ENCODE results near the gene HACD4. TPM values are rescaled to one million over a fixed set of nuclear protein-coding genes. Genes with fewer than 3 reads are reported as not detected.

Gene HACD4
- total RNA-seq, 1 experiment from 2014 or later = 0.63 TPM

GRCh38 chr9:21060919-21061561, 29.6 kb upstream of the HACD4 start:
- H4K91ac ChIP-seq (ENCODE audit: insufficient read length, low read depth, low read length) = no peak overlapping the region
- no peak overlapping the region for H3T11ph ChIP-seq (ENCODE audit: low read length)
- H3K4me2 ChIP-seq (ENCODE audit: insufficient read depth, insufficient read length, low read length) = no peak overlapping the region
- H2BK15ac ChIP-seq (ENCODE audit: low read depth, low read length) = no peak overlapping the region
- no peak overlapping the region for H3K27ac ChIP-seq (ENCODE audit: insufficient read length, low read depth, low read length)
- no peaks in the 10 kb centered on the region for H3K27me3 ChIP-seq (ENCODE audit: insufficient read depth, low read length)
- Mint-ChIP-seq H3K4me3 (no peak overlapping the region), H3K9me3 (no peaks in the 10 kb centered on the region), H3K36me3 (ENCODE audit: insufficient read depth in 1 of 3, low read depth in 3 of 3) (no peaks in the 10 kb centered on the region), H3K27ac (no peak overlapping the region), H3K27me3 (ENCODE audit: low read depth) (no peaks in the 10 kb centered on the region), H3K4me1 (peaks cover 3 to 6% of the 10 kb centered on the region in 2 experiments)
- H3K9ac ChIP-seq (ENCODE audit: extremely low read depth, insufficient read length, low read length) = no peak overlapping the region
- no peak overlapping the region for H2AFZ ChIP-seq (ENCODE audit: low read length)
- no peak overlapping the region for H2AK5ac ChIP-seq (ENCODE audit: insufficient read length, low read length)
- no peak overlapping the region for H3K18ac ChIP-seq (ENCODE audit: insufficient read length, low read depth, low read length)
- no peak for DNase-seq
- H3K9me3 ChIP-seq (ENCODE audit: control insufficient read depth, low read depth, low read length) = no peaks in the 10 kb centered on the region
- no peaks in the 10 kb centered on the region for H3K23me2 ChIP-seq (ENCODE audit: insufficient read length, low read depth, low read length, poor library complexity, severe bottlenecking)
- H4K20me1 ChIP-seq (ENCODE audit: control insufficient read depth, insufficient read depth, insufficient read length) = no peaks in the 10 kb centered on the region
- H3K79me1 ChIP-seq (ENCODE audit: insufficient read depth, low read depth, low read length, poor library complexity, severe bottlenecking) = no peaks in the 10 kb centered on the region
- no peaks in the 10 kb centered on the region for H3K79me2 ChIP-seq (ENCODE audit: insufficient read depth, low read length)
- TF ChIP-seq CTCF (conservative IDR thresholded peaks at IDR 0.05) = no peak
- H3K14ac ChIP-seq (ENCODE audit: insufficient read depth, low read length) = no peak overlapping the region
- no CpG with 5 or more reads among the region's 2 CpGs for WGBS (ENCODE audit: extremely low coverage, insufficient read length, low lambda C conversion rate)
- no peak overlapping the region for H3K56ac ChIP-seq (ENCODE audit: insufficient read length, low read depth, low read length)
- no peak overlapping the region for H3K4ac ChIP-seq (ENCODE audit: low read depth, low read length)
- no peak overlapping the region for H2BK120ac ChIP-seq (ENCODE audit: low read depth, low read length, poor library complexity, severe bottlenecking)
- H4K5ac ChIP-seq (ENCODE audit: insufficient read length, low read depth, low read length) = no peak overlapping the region
- H2BK5ac ChIP-seq (ENCODE audit: insufficient read length, low read length) = no peak overlapping the region
- no peaks in the 10 kb centered on the region for H3K4me1 ChIP-seq (ENCODE audit: insufficient read depth, low read length)
- H2BK12ac ChIP-seq (ENCODE audit: insufficient read length, low read depth, low read length) = no peak overlapping the region
- H3K23ac ChIP-seq (ENCODE audit: insufficient read length, low read depth, low read length) = no peak overlapping the region
- H4K8ac ChIP-seq (replicated peaks; ENCODE audit: insufficient read length, low read depth, low read length) = no peak overlapping the region
- H2BK20ac ChIP-seq (ENCODE audit: low read depth, low read length, poor library complexity, severe bottlenecking) = no peak overlapping the region

All from H9 (cell line).